HCT116 (cell line): Measurements from ENCODE around the gene ADGRE2. TPM values are rescaled to one million over a fixed set of nuclear protein-coding genes. Genes with fewer than 3 reads are reported as not detected.

Experiments used
- ATAC-seq: fragments of 200-7000 bp; cut with Tn5 transposase; 2 replicates; pipeline ENCODE4 v1.9.1; 2020; ENCODE audit warnings: mild to moderate bottlenecking, moderate library complexity
- BruUV-seq: library from RNA; stranded (reverse); fragments of 400-500 nt; replicated peaks from 2 replicates; lab custom pipeline; 2021; lab: Mats Ljungman, UMichigan
- CTCF ChIA-PET: fragments of 300-600 bp; sonication (Branson Sonifier 250); formaldehyde crosslinking; loops from one replicate; lab custom pipeline; 2021; ENCODE audit warnings: antibody characterized with exemption; lab: Charles Lee
- POLR2A ChIA-PET: fragments of 300-600, 350-600 bp; sonication (Branson Sonifier 250); formaldehyde crosslinking; loops from one replicate; lab custom pipeline; 2021; ENCODE audit warnings: antibody characterized with exemption; lab: Charles Lee
- RAD21 ChIA-PET, 2 experiments: fragments of 300-600 bp; sonication (Branson Sonifier 250); formaldehyde crosslinking; loops; one replicate each; lab custom pipeline; 2023; ENCODE audit warnings: low total read pairs in 2 of 2; ENCODE audit not compliant: uncharacterized antibody in 2 of 2, unreplicated experiment in 2 of 2, low non-redundant PET in 1 of 2; lab: Charles Lee
- DNase-seq: peaks from one replicate; pipeline ENCODE4 v3.0.0-alpha.2; 2010; ENCODE audit warnings: low read depth, low spot score
- H2AFZ ChIP-seq: fragments of 200-600 bp; shearing (Covaris generic), sonication (generic); 2 replicates; pipeline ENCODE4 v1.6.1; 2017; ENCODE audit warnings: low read depth, mixed run types, mixed read lengths, antibody characterized with exemption, low read length; ENCODE audit not compliant: poor library complexity, severe bottlenecking
- H3K27ac ChIP-seq: 2 replicates; pipeline ENCODE4 v1.5.1; 2012; ENCODE audit warnings: low read depth, low read length
- H3K27me3 ChIP-seq: fragments of 200-600 bp; sonication (generic); 2 replicates; pipeline ENCODE4 v1.6.1; 2016; ENCODE audit warnings: mixed run types, low read length, mixed read lengths; ENCODE audit not compliant: insufficient read depth
- H3K36me3 ChIP-seq, 2 experiments: fragments of 200-500 bp in 1 of 2; fragments of 200-600 bp in 1 of 2; sonication (Bioruptor generic) in 1 of 2; sonication (generic) in 1 of 2; 2 replicates each; pipeline versions ENCODE4 v1.5.1 to v1.6.1; 2014 to 2016; ENCODE audit warnings: low read length in 2 of 2, inconsistent platforms in 1 of 2, mixed read lengths in 1 of 2, mixed run types in 1 of 2; ENCODE audit not compliant: insufficient read depth in 2 of 2, control insufficient read depth in 1 of 2
- H3K4me1 ChIP-seq, 2 experiments: fragments of 200-600 bp in 1 of 2; sonication (generic) in 1 of 2; 2 replicates each; pipeline versions ENCODE4 v1.5.1 to v1.6.1; 2012 to 2017; ENCODE audit warnings: low read length in 2 of 2, inconsistent platforms in 1 of 2, mild to moderate bottlenecking in 1 of 2, mixed read lengths in 1 of 2, mixed run types in 1 of 2, moderate library complexity in 1 of 2; ENCODE audit not compliant: insufficient read depth in 2 of 2, control insufficient read depth in 1 of 2
- H3K4me2 ChIP-seq: fragments of 200-600 bp; sonication (generic); 2 replicates; pipeline ENCODE4 v1.6.1; 2017; ENCODE audit warnings: mixed run types, low read length, mixed read lengths
- H3K4me3 ChIP-seq, 2 experiments: fragments of 200-600 bp in 1 of 2; sonication (generic) in 1 of 2; replicated peaks in 1 of 2; 2 replicates each; pipeline ENCODE4 v1.5.1; 2011 to 2016; ENCODE audit warnings: low read length in 2 of 2, control low read depth in 1 of 2, low read depth in 1 of 2, mild to moderate bottlenecking in 1 of 2, mixed read lengths in 1 of 2, mixed run types in 1 of 2
- H3K79me2 ChIP-seq: fragments of 200-600 bp; sonication (generic); 2 replicates; pipeline ENCODE4 v1.6.1; 2017; ENCODE audit warnings: mild to moderate bottlenecking, mixed run types, low read length, moderate library complexity, mixed read lengths; ENCODE audit not compliant: insufficient read depth
- H3K9ac ChIP-seq: fragments of 200-600 bp; sonication (generic); 2 replicates; pipeline ENCODE4 v1.6.1; 2016; ENCODE audit warnings: low read length, mixed read lengths
- H3K9me2 ChIP-seq: fragments of 200-600 bp; sonication (generic), shearing (Covaris generic); 2 replicates; pipeline ENCODE4 v1.6.1; 2017; ENCODE audit warnings: mixed run types, mild to moderate bottlenecking, moderate library complexity; ENCODE audit not compliant: insufficient read depth
- H3K9me3 ChIP-seq, 2 experiments: fragments of 200-500 bp in 1 of 2; fragments of 200-600 bp in 1 of 2; sonication (Bioruptor generic) in 1 of 2; sonication (generic) in 1 of 2; 2 replicates each; pipeline ENCODE4 v1.6.1; 2014 to 2017; ENCODE audit warnings: low read length in 2 of 2, mixed read lengths in 2 of 2, inconsistent platforms in 1 of 2, low read depth in 1 of 2, mild to moderate bottlenecking in 1 of 2, mixed run types in 1 of 2, moderate library complexity in 1 of 2; ENCODE audit not compliant: control insufficient read depth in 1 of 2, insufficient read depth in 1 of 2
- H4K20me1 ChIP-seq: fragments of 200-600 bp; sonication (generic), shearing (Covaris generic); 2 replicates; pipeline ENCODE4 v1.6.1; 2017; ENCODE audit warnings: mixed run types, mild to moderate bottlenecking, moderate library complexity; ENCODE audit not compliant: insufficient read depth
- JUND ChIP-seq: IDR thresholded peaks from 2 replicates; pipeline ENCODE4 v1.6.1; 2012
- SP1 ChIP-seq: IDR thresholded peaks from 2 replicates; pipeline ENCODE4 v1.6.1; 2012; ENCODE audit warnings: low read depth
- intact Hi-C: fragments of 100-400 bp; cut with micrococcal nuclease; formaldehyde crosslinking; loops from 2 replicates; pipeline ENCODE4 v1.10.0; 2022
- total RNA-seq: library from RNA; stranded (reverse); gene quantifications from one replicate; pipeline ENCODE4 v1.2.1, GENCODE V29; 2021; ENCODE audit not compliant: unreplicated experiment
- TF ChIP-seq, protein P1 (sequence below): IDR thresholded peaks from 2 replicates; pipeline ENCODE4 v1.6.1; 2011; ENCODE audit warnings: mild to moderate bottlenecking, low read length, moderate library complexity; ENCODE audit not compliant: insufficient replicate concordance; ENCODE audit errors: extremely low read depth

Gene ADGRE2
- total RNA-seq, 1 experiment from 2014 or later, result 8.4 TPM

DNA sequence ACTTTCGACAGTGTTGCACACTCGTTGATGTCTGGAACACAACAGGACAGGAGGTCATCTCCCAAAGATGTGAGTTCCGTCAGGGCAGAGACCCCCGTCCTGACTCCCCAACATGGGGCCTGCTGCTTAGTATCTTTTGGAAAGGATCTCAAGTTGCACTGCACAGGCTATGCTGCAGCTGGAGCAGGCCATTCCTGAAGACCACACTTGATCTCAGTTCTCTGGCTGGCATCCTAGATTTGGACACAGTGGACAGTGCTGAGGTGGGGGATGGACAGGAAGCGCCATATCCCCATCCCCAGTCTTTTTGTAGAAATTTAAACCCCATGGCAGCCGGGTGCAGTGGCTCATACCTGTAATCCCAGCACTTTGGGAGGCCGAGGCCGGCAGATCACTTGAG, 5.9 kb downstream of the ADGRE2 start:
- CTCF ChIA-PET, result no interaction called here
- H3K4me3 ChIP-seq, result no peak overlapping the region
- H2AFZ ChIP-seq, result no peak overlapping the region
- H3K9me3 ChIP-seq, result no peaks in the 10 kb centered on the region
- H3K9ac ChIP-seq, result no peak overlapping the region
- 0 out of 2 replicates have a peak, but pooled peaks cover 4% of the 10 kb centered on the region for H3K79me2 ChIP-seq
- H4K20me1 ChIP-seq, result no peaks in the 10 kb centered on the region
- peaks cover 5 to 16% of the 10 kb centered on the region in 2 experiments; a peak in 2 of 4 replicates for H3K36me3 ChIP-seq
- no peak overlapping the region for H3K4me2 ChIP-seq
- BruUV-seq, result no TSS peak
- POLR2A ChIA-PET, result interaction anchor here (0.7 kb wide), 1 partner anchor 47 kb away, joined by 3 read pairs; no protein-coding TSS in a partner anchor
- RAD21 ChIA-PET, result no interaction called here
- TF ChIP-seq SP1, result no peak
- TF ChIP-seq, protein P1, sequence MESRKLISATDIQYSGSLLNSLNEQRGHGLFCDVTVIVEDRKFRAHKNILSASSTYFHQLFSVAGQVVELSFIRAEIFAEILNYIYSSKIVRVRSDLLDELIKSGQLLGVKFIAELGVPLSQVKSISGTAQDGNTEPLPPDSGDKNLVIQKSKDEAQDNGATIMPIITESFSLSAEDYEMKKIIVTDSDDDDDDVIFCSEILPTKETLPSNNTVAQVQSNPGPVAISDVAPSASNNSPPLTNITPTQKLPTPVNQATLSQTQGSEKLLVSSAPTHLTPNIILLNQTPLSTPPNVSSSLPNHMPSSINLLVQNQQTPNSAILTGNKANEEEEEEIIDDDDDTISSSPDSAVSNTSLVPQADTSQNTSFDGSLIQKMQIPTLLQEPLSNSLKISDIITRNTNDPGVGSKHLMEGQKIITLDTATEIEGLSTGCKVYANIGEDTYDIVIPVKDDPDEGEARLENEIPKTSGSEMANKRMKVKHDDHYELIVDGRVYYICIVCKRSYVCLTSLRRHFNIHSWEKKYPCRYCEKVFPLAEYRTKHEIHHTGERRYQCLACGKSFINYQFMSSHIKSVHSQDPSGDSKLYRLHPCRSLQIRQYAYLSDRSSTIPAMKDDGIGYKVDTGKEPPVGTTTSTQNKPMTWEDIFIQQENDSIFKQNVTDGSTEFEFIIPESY, result no peak
- no peak for ATAC-seq
- H3K9me2 ChIP-seq, result no peaks in the 10 kb centered on the region
- peaks cover 6 to 8% of the 10 kb centered on the region in 2 experiments; a peak in 3 of 4 replicates for H3K4me1 ChIP-seq
- intact Hi-C loops, result no loop called here
- no peaks in the 10 kb centered on the region for H3K27me3 ChIP-seq
- DNase-seq, result no peak
- H3K27ac ChIP-seq, result no peak overlapping the region

DNA sequence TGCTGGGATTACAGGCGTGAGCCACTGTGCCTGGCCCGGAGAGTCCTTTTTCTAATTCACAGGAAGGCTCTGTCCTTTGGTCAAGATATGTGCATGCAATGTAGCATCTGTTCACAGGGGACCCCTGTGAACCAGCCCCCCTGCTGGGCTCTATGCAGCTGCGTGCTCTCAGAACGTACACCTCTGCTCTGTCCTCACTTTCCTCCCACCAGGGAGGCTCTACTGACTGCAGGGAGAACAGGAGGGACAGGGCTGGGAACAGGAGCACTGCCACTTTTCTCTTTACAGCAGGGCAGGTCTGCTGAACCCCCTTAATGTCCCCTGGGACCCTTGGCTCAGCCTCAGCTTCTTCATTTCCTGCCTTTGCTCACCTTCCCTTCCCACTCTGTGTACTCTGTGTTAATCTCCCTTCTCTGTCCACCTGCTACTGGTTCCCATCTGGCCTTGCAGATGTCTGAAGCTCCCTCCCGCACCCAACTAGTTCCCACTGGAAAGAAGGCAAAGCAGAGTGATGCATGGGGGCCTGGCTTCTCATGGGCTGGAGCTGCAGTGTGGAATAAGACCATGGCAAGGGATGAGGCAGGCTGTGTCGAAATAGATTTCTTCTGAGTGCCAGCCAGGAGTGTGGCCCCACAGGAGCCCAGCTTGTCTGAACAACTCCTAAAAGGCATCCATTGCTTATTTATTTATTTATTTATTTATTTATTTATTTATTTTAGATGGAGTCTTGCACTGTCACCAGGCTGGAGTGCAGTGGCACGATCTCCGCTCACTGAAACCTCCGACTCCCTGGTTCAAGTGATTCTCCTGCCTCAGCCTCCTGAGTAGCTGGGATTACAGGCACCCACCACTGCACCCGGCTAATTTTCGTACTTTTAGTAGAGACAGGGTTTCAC, 7.2 kb downstream of the ADGRE2 start:
- CTCF ChIA-PET, result interaction anchor here (0.7 kb wide), 1 partner anchor 376 kb away, joined by 4 read pairs; no protein-coding TSS in a partner anchor
- Histone ChIP-seq H4K20me1 (no peaks in the 10 kb centered on the region), H3K27me3 (no peaks in the 10 kb centered on the region), H3K4me1 (peaks cover 2 to 3% of the 10 kb centered on the region in 2 experiments; a peak in 2 of 4 replicates), H3K9me2 (no peaks in the 10 kb centered on the region), H3K79me2 (0 out of 2 replicates have a peak, but pooled peaks cover 3% of the 10 kb centered on the region), H3K9me3 (no peaks in the 10 kb centered on the region), H3K4me2 (no peak overlapping the region), H3K9ac (no peak overlapping the region), H3K4me3 (no peak overlapping the region), H3K36me3 (peaks cover 5 to 16% of the 10 kb centered on the region in 2 experiments; a peak in 2 of 4 replicates), H3K27ac (no peak overlapping the region), H2AFZ (no peak overlapping the region)
- no peak for TF ChIP-seq JUND
- no peak for ATAC-seq
- no TSS peak for BruUV-seq
- no peak for DNase-seq
- intact Hi-C loops, result no loop called here
- POLR2A ChIA-PET, result no interaction called here
- RAD21 ChIA-PET, result no interaction called here
